ENCODE data around the gene PCCB.
"Not testable (repeated sequence)": the region's sequence is repeated elsewhere in the genome, so short reads cannot be mapped to it uniquely, and the experiment has no call there.

Gene PCCB

DNA sequence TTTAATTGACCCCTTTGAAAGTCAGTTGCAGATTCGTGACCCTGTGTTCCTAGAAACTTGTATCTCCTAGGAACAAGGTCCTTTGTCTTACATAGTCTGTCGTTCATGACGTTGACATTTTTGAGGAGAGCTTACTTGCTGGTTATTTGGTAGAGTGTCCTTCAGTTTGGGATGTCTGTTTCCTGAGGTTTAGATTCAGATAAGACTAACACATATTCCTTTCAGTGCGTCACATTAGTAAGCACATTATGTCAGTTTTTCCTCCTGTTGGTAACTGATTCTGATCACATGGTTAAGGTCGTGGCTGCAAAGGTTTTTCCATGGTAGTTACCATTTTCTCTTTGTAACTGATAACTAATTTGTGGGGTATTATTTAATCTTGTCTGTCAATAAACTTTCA lies 80.8 kb downstream of the PCCB start:
- no peak for DNase-seq

GRCh38 chr3:136332302-136332701 lies 82.2 kb downstream of the PCCB start:
- DNase-seq: no peak

- no peak for DNase-seq
These were observed 82.6 kb downstream of the PCCB start for GRCh38 chr3:136332776-136333175.

DNA sequence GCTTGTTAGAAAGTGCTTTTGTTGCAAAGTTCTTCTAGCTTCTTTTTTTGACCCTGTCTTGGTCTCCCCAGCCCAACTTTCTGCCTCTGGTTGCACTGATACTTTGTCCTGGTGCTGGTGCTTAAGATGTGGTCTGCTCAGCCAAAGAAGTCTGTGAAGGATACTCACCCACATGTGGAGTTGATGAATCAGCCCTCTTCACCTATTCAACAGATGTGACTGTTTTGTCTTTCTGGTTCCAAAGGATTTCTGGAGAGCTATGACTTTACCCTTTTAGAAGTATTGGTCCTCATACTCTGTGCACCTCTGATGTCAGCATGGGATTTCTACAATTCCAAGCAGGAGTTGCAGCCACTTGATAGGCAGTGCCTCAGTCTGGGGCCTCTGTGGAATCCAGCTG lies 84.1 kb downstream of the PCCB start:
- DNase-seq: no peak

- not testable (repeated sequence) for DNase-seq
These were observed 84.6 kb downstream of the PCCB start for GRCh38 chr3:136334726-136335125.

- DNase-seq: no peak
These were observed 86.4 kb downstream of the PCCB start for GRCh38 chr3:136336329-136337100.

- no peak for DNase-seq
These were observed 93.3 kb downstream of the PCCB start for GRCh38 chr3:136343446-136343845.

- peak; percentile 37 for DNase-seq
These were observed 93.9 kb downstream of the PCCB start for GRCh38 chr3:136343873-136344555.

DNA sequence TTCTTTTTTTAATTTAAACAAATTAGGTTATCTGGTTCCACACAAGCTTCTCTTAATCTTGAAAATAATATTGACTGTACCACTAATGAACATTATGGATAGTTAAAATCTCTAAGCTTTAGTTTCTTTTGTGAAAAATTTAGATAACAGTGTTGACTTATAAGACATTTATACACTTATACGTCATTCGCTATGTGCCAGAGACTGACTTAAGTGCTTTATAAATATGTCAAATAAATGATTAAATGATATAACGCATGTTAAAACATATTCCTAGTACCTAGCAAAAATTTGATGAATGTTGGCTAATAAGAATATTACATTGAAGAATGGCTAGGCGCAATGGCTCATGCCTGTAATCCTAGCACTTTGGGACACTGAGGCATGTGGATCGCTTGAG lies 96.3 kb downstream of the PCCB start:
- DNase-seq: no peak

DNA sequence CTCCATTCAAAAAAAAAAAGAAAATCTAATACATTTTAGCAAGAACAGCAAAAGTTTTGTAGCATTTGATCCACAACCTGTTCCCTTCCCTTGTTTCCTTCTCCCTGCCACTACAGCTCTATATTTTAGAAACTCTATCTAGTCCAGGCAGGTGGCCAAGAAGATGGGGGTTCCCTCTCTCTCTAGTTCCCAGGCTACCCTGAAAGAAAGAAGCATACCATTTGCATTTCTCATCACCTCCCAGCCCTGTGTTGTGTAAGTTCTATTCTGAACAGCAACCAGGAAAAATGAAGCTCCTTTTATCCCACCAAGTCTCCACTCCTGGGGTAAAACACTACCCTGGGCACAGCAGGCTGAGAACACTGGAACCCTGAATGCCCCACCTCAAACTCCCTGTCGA lies 100.0 kb downstream of the PCCB start:
- no peak for DNase-seq

GRCh38 chr3:136350557-136350956 lies 100.4 kb downstream of the PCCB start:
- no peak for DNase-seq

GRCh38 chr3:136351351-136351750 lies 101.2 kb downstream of the PCCB start:
- DNase-seq: no peak

DNA sequence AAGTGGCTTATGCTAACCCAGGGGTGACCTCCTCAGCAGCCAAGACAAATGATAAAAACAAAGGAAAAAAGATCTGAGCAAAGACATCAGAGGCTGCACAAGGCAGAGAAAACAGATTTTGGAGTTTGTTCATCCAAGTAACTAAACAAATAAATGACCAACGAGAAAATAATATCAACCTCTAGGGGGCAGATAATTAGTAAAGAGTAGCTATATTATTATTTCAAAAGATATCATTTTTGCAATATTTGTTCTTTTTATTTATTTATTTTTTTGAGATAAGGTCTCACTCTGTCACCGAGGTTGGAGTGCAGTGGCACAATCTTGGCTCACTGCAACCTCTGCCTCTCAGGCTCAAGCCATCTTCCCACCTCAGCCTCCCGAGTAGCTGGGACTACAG lies 101.8 kb downstream of the PCCB start:
- no peak for DNase-seq

DNA sequence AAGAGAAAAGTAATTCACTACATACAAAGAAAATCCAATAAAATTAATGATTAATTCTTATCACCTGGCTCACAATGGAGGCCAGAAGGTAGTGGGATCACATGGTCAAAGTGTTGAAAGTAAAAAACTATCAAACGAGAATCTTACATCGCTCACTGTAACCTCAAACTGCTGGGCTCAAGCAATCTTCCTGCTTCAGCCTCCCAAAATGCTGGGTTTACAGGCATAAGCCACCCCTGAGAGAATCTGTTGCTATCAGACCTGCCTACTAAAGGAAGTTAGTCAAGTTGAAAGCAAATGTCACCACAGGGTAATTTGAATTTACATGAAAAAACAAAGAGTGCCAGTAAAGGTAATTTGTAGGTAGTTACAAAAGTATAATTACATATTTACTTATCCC lies 103.3 kb downstream of the PCCB start:
- peak; percentile 58 for DNase-seq

DNA sequence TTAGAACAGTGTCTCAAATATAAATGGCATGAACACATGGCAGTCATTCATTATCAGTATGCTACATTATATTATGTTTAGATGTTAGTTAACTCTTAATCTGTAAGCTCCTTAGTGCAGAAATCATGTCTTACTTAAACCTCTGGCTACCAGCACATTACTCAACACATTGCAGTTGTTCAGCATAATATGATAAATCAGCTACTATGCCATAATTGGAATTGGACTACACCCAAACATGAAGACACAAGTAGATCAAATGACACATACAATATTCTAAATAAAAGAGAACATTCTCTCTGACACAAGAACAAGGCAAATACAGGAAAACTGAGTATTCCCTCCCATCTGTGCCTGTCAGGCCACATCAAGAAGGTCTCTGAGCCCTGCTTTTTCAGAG lies 116.1 kb downstream of the PCCB start:
- peak; percentile 40 for DNase-seq

DNA sequence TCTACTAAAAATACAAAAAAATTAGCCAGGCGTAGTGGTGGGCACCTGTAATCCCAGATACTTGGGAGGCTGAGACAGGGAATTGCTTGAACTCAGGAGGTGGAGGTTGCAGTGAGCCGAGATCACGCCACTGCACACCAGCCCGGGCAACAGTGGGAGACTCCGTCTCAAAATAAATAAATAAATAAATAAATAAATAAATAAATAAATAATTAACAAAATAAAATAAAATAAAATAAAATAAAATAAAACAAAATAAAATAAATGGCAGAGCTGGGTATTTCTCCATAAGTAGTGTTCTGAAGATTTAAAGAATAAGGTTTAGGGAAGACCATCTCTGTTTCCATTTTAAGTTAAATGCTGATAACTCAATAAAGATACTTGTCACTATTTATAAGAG lies 125.7 kb downstream of the PCCB start:
- not testable (repeated sequence) for DNase-seq

GRCh38 chr3:136377508-136377907 lies 127.4 kb downstream of the PCCB start:
- no peak for DNase-seq

DNA sequence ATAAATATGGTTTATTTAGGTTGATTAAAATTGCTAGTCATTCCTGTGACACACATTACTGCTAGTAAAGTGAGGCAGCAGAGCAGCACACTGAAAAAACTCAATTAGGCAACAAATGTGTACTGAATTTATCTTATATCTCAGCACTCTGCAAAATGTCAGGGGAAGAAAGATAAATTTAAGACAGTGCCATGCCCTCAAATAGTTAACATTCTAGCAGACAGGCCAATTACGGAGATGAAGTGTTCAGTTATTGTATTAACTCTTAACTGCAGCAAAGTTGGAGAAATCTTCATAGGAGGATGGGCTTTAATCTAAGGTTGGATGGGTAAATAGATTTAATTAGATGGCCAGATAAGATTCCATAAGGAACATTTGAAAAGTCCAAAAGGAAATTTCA lies 127.9 kb downstream of the PCCB start:
- DNase-seq: no peak
